IPS-NIHi7 (cell line): ENCODE measurements around the gene FOXK2.
A peak's percentile ranks its signal among the peaks of the same experiment; 100 is the strongest.
"Not testable (repeated sequence)": the region's sequence is repeated elsewhere in the genome, so short reads cannot be mapped to it uniquely, and the experiment has no call there.

ENCODE experiments used
- DNase-seq: peaks from one replicate; pipeline ENCODE4 v3.0.0; 2012; ENCODE audit warnings: mixed read lengths; ENCODE audit errors: extremely low spot score

FOXK2 gene

GRCh38 chr17:82495844-82496528 is 23.5 kb upstream of the FOXK2 start:
- DNase-seq = peak; percentile 39

- peak; percentile 88 for DNase-seq
Observed at GRCh38 chr17:82496529-82497434, 22.8 kb upstream of the FOXK2 start.

DNA sequence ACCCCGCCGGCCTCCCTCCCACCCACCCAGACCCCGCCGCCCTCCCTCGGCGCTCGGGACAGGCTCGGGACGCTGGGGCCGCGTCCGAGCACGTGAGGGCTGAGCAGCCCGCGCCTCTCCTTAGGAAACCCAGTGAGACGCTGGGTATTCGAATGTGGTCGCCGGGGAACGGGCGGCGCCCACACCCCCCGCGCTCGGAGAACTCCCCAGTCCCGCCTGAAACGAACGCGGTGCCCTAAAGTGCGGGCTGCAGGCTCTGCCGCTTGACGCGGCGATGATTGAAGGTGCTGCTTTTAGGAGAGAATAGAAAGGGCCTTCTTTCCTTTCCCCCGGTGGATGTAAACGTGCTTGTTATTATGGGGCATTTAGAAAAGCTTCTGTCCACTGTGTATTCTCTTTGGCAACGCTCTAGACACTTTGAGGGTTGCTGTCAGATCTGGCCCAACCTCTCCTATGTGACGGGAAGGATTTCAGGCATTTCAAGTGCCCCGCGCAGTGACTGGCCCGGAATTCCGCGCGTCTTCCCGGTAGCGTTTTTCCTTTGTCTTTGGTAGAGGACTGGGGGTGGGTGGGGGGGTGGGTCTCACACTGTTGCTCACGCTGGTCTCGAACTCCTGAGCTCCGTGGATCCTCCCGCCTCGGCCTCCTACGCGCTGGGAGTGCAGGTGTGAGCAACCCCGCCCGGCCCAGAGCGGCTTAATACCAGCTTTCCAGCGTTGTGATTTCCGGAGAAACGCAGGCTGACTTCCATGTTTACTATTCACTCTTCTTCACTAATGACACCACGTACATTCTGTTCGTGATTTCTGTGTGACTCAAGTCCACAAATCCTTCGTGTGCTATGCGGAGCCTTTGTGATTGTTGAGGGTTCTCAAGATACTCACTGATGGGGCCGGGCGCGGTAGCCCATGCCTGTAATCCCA is 21.8 kb upstream of the FOXK2 start:
- DNase-seq = peak; percentile 57

DNA sequence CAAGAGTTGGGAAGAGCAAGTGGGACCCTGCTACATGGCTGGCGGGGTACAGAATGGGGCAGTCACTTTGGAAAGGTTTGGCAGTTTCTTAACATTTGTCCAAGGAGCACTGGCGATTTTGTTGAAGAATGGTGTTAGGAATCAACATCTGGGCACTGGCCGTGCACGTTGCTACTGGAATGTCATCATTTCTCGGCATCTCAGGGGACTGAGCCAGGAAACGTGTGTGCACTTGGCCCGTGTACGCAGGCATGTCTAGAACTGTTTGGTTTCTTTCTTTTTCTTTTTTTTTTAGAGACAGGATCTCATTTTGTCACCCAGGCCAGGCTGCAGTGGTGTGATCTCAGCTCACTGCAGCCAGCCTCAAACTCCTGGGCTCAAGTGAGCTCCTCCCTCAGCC is 17.3 kb upstream of the FOXK2 start:
- no peak for DNase-seq

DNA sequence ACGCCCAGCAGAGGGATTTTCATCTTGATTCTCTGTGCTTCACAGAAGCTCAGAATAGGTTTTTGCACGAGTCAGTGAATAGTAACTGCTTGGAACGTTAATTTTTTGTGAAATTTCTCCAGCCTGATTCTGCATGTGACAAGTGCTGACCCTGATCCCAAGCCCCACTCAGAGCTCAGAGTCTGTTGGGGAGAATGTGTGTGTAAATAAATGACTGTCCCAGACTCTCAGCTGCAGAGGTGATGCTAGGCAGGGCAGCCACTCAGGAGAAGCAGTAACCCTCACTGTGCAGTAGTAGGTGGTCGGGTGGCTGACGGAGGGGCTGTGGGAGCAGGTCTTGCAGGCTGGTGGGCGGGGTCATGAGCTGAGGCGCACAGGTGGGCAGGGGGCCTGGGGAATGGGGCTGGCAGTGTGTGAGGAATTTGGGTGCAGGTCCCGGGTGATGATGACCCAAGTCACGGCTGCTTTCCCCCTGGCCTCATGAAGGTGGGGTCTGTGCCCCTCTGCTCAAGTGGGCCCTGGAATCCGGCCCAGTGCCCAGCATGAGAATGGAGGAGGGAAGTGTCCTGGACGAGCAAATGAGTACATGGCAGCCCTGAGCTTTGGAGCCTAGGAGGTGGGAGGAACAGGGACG is 16.3 kb upstream of the FOXK2 start:
- no peak for DNase-seq

DNA sequence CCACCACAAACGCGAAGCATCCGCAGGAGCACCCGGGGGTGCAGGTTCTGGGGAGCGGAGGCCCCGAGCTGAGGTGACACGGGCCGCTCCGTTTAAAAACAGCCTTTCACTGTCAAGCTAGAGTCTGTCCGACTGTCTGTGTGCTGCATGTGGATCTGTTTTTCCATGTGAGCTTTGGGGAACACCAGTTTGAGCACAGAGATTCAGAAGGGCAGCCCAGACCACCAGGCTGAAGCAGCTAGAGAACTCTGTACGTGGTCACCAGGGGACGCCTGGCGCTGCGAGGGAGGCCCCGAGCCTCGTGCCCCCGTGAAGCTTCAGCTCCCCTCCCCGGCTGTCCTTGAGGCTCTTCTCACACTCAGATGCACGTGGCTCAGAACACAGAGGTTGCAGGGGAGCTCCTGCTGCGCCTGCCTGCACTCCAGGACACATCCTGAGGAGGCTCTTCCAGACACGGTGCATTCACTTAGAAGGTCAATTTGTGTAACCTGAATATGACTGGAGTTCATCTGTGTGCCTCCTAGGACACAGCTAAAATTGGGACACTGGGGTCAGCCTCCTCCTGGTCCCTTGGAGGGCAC is 15.7 kb upstream of the FOXK2 start:
- no peak for DNase-seq

DNA sequence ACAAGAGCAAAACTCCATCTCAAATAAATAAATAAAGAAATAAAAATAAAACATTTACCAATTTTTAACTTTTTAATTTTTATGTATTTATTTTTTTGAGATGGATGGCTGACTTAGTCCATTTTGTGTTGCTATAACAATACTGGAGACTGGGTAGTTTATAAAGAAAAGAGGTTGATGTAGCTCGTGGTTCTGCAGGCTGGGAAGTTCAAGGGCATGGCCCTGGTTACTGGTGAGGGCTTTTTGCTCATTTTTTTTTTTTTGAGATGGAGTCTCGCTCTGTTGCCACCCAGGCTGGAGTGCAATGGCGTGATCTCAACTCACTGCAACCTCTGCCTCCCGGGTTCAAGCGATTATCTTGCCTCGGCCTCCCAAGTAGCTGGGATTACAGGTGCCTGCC is 14.2 kb upstream of the FOXK2 start:
- no peak for DNase-seq

- not testable (repeated sequence) for DNase-seq
Observed at GRCh38 chr17:82506402-82506801, 13.1 kb upstream of the FOXK2 start.

- no peak for DNase-seq
Observed at GRCh38 chr17:82507631-82508175, 11.8 kb upstream of the FOXK2 start.

DNA sequence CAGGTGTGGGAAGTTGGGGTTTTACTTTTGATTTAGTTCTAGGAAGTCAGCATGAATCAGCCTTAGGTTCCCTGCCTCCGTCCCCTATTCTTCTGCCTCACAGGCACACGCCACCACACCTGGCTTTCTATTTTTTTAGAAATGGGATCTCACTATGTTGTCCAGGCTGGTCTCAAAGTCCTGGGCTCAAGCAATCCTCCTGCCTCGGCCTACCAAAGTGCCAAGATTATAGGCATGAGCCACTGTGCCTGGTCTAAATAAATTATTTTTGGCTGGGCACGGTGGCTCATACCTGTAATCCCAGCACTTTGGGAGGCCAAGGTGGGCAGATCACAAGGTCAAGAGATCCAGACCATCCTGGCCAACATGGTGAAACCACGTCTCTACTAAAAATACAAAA is 7.9 kb upstream of the FOXK2 start:
- DNase-seq = not testable (repeated sequence)

GRCh38 chr17:82513864-82514263 is 5.7 kb upstream of the FOXK2 start:
- DNase-seq = not testable (repeated sequence)

- no peak for DNase-seq
Observed at GRCh38 chr17:82517230-82517865, 2.2 kb upstream of the FOXK2 start.

DNA sequence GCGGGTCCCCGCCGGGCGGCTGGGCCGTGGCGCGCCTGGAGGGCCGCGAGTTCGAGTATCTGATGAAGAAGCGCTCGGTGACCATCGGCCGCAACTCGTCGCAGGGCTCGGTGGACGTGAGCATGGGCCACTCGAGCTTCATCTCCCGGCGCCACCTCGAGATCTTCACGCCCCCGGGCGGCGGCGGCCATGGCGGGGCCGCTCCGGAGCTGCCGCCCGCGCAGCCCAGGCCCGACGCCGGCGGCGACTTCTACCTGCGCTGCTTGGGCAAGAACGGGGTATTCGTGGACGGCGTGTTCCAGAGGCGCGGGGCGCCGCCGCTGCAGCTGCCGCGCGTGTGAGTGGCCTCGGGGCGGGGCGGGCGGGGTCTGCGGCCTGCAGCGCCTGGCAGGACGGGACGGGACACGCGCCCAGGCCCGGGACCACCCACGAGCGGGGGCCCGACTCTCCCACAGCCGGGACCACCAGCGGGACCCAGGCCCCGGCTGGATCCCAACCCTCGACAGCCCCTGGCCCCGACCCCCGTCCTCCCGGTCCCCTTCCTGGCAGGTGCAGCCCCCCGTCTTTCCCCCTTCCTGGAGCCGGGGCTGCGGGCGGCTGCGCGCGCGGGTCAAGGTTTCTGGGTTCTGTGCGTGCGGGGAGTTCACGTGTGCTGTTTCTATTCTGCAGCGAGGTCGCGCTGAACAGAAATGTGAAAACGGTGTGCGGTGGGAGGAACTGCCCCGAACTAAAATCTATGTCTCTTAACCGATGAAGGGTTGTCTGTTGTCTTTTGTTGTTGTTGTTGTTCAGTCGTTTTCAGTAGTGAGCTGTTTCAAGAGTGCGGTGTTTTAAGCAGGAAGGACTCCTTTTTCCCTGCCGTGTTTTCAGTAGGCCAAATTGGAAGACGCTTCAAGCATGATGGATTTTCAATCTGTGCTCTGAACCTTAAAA is 705 bp downstream of the FOXK2 start:
- peak; percentile 20 for DNase-seq

- no peak for DNase-seq
Observed at GRCh38 chr17:82524540-82524939, 5.0 kb downstream of the FOXK2 start.

- no peak for DNase-seq
Observed at GRCh38 chr17:82525712-82526111, 6.2 kb downstream of the FOXK2 start.

DNA sequence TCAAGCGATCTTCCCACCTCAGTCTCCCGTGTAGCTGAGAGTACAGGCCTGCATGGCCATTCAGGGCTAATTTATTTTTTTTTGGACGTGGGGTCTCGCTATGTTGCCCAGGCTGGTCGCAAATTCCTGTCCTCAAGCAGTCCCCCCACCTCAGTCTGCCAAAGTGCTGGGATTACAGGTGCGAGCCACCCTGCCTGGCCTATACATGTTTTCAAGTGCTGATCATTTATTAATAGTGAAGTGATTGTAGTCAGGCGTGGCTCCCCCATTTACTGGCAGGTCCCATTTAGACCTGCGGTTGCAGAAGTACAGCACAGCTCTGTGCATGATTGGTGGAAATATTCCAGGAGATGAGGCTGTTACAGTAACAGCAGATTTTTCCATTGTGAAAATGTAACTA is 8.4 kb downstream of the FOXK2 start:
- no peak for DNase-seq

- DNase-seq = no peak
Observed at GRCh38 chr17:82528484-82529265, 9.1 kb downstream of the FOXK2 start.

DNA sequence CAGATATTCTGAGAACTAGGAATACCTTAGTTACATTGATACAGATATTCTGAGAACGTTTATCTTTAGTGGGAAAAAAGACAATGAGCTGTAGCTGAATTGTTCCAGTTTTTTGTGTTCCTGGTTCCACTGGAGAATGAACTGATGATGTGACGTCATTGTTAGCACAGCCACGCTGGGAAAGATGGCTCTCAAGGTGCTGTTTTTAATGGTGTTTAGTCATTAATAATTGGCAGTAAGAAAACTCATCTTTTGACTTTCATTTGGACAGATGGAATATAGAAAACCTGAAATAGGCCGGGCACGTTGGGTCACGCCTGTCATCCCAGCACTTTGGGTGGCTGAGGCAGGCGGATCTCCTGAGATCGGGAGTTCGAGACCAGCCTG is 10.4 kb downstream of the FOXK2 start:
- DNase-seq = no peak
